Measurements from ENCODE around the gene ZNF398. TPM values are rescaled to one million over a fixed set of nuclear protein-coding genes. Genes with fewer than 3 reads are reported as not detected.
"Not testable (repeated sequence)": the region's sequence is repeated elsewhere in the genome, so short reads cannot be mapped to it uniquely, and the experiment has no call there.

ZNF398 gene
- total RNA-seq, 1 experiment from 2014 or later: 12.0 TPM

DNA sequence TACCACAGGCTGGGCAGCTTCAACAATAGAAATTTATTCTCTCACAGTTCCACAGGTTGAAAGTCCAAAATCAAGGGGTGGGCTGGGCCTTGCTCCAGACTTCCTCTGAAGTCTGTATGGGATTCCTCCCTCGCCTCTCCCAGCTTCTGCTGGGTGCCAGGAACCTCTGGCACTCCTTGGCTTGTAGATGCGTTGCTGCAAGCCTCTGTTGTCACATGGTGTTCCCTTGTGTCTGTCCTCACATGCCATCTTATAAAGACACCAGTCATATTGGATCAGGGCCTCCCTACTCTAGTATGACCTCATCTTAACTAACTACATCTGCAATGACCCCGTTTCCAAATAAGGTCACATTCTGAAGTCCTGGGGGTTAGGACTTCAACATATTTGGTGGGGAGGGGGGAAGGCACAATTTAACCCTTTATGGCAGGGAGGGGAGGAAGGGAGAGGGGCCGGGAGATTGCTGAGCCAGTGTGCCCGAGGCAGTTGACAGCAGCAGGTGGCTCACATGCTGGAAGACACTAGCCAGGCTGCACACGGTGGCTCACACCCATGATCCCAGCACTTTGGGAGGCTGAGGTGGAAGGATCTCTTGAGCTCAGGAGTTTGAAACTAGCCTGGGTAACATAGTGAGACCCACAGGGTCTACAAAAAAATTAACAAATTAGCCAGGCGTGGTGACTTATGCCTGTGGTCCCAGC lies 66.9 kb downstream of the ZNF398 start:
- peak; percentile 30 for DNase-seq (ENCODE audit: low read depth, low spot score)
- in situ Hi-C loops (cut with HindIII; ENCODE audit: low pct_unique_long_range_greater_than_20kb, low sequenced_read_pairs): no loop called here

- in situ Hi-C loops (cut with HindIII; ENCODE audit: low pct_unique_long_range_greater_than_20kb, low sequenced_read_pairs): no loop called here
These were observed 69.1 kb downstream of the ZNF398 start for GRCh38 chr7:149216402-149216801.

DNA sequence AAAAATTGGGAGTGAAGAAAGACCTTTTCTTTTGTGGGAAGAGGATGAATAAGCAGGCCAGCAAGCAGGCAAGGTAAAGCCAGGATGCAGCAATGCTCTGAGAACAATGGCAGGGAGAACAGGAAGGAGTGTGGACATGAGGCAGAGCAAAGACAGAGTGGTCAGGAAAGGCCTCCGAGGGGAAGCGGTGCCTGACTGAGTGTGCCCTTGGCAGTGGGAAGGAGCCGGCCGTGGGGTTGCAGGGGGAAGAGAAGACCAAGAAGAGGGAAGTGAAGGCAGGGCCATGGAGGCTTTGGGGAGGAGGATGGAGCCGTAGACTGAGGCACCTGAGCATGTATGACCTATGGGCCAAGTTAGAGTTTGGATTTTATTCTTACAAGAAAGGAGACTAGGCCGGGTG lies 70.3 kb downstream of the ZNF398 start:
- DNase-seq (ENCODE audit: low read depth, low spot score): no peak

More at GRCh38 chr7:149216402-149216801, 69.1 kb downstream of the ZNF398 start:
- DNase-seq (ENCODE audit: low read depth, low spot score): no peak

DNA sequence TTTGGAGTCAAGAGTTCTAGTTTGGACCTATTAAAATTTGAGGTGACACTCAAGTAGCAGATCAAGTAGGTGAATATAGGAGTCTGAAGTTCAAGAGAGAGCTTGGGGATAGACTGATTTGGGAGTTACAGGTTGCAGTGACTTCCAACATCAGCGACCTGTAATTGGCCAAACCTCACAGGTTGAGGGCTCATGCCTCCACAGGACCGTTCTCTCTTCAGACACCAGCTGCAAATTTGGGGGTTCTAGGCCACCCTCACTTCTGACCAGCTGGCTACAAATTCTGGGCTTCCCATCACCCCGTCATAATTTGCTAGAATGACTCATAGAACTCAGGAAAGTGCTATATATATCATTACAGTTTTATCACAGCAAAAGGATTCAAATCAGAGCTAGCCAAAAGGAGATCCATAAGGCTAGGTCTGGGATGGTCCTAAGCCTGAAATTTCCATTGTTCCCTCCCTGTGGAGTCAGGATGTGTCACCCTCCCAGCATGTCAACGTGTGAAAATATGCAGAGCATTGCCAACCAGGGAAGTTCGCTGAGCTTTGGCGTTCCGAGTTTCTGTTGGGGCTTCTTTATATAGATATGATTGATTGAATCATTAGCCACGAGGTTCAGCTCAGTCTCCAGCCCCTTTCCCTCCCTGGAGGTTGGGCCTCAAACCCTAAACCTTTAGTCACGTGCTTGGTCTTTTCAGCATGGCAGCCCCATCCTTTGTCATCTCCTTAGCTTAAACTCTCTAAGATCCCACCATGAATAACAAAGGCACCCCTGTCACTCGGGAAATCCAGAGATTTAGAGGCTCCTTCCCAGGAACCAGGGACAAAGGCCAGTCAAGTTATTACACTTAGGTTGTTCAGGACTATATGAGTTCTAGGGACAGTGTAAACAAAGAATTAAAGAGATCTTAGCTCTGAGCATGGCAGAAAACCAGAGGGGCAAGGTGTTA lies 71.5 kb downstream of the ZNF398 start:
- in situ Hi-C loops (cut with HindIII; ENCODE audit: low pct_unique_long_range_greater_than_20kb, low sequenced_read_pairs): no loop called here
- no peak for DNase-seq (ENCODE audit: low read depth, low spot score)

More for the DNA sequence above, 70.3 kb downstream of the ZNF398 start:
- in situ Hi-C loops (cut with HindIII; ENCODE audit: low pct_unique_long_range_greater_than_20kb, low sequenced_read_pairs): no loop called here

GRCh38 chr7:149220534-149220933 lies 73.3 kb downstream of the ZNF398 start:
- in situ Hi-C loops (cut with HindIII; ENCODE audit: low pct_unique_long_range_greater_than_20kb, low sequenced_read_pairs): no loop called here
- DNase-seq (ENCODE audit: low read depth, low spot score): no peak

GRCh38 chr7:149223176-149223575 lies 75.9 kb downstream of the ZNF398 start:
- in situ Hi-C loops (cut with HindIII; ENCODE audit: low pct_unique_long_range_greater_than_20kb, low sequenced_read_pairs): no loop called here
- no peak for DNase-seq (ENCODE audit: low read depth, low spot score)

DNA sequence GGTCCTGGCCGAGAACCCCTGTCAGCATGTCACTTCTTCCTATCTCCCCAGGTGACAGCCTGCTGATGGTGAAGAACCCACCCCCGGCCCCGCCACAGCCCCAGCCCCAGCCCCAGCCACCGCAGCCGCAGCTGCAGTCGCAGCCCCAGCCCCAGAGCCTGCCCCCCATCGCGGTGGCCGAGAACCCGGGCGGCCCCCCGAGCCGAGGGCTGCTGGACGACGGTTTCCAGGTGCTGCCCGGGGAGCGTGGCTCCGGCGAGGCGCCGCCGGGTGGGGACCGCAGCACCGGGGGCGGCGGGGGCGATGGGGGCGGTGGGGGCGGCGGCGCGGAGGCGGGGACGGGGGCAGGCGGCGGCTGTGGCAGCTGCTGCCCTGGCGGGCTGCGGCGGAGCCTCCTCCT lies 76.5 kb downstream of the ZNF398 start:
- no peak for DNase-seq (ENCODE audit: low read depth, low spot score)
- in situ Hi-C loops (cut with HindIII; ENCODE audit: low pct_unique_long_range_greater_than_20kb, low sequenced_read_pairs): no loop called here

- no peak for DNase-seq (ENCODE audit: low read depth, low spot score)
- in situ Hi-C loops (cut with HindIII; ENCODE audit: low pct_unique_long_range_greater_than_20kb, low sequenced_read_pairs): no loop called here
These were observed 77.1 kb downstream of the ZNF398 start for GRCh38 chr7:149224352-149224751.

DNA sequence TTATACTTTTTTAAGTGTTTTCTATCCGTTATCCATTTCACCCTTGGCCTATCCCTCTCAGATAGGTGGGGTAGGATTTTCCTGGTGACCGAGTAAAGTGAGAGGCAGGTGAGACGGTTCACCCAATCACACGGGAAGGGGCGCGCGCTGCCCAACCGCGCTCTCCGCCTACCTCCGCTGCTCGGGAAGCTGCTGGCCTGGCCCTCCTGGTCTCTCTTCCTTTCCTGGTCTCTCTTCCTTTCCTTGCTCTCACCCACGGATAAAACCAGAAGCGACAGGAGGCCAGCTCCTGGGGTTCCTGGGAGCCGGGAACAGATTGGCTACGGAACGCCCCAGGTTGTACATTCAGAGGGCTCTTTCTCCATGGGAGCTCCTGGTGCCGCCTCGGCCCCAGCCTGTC lies 77.9 kb downstream of the ZNF398 start:
- DNase-seq (ENCODE audit: low read depth, low spot score): no peak
- in situ Hi-C loops (cut with HindIII; ENCODE audit: low pct_unique_long_range_greater_than_20kb, low sequenced_read_pairs): no loop called here

DNA sequence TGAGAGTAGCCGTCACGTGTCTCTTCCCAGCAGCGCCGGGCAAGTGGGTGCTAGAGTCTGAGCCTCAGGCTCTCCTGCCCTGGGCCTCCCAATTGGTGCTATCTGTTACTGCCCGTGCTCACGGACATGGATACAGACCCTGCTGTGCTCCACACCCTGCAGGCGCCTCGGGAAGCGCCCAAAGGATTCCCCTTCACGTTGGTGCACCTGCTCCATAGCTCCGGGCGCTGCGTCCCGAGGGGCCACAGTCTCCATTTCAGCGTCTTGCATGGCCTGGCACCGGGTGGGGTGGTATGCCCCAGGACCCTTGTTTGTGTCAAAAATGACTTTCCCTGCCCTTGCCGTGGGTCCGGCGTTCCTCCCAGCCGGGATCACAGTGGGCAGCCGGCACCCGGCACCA lies 78.4 kb downstream of the ZNF398 start:
- no peak for DNase-seq (ENCODE audit: low read depth, low spot score)
- in situ Hi-C loops (cut with HindIII; ENCODE audit: low pct_unique_long_range_greater_than_20kb, low sequenced_read_pairs): no loop called here

DNA sequence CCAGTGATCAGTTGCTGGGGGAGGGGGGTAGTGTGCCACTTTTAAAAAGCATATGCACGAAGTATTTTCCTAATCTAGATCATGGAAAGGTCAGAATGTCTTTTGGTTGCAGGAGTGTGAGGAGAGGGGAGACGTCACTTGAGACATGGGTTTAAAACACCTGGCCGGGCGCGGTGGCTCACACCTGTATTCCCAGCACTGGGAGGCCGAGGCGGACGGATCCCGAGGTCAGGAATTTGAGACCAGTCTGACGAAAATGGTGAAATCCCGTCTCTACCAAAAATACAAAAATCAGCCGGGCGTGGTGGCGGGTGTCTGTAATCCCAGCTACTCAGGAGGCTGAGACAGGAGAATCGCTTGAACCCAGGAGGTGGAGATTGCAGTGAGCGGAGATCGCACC lies 79.1 kb downstream of the ZNF398 start:
- in situ Hi-C loops (cut with HindIII; ENCODE audit: low pct_unique_long_range_greater_than_20kb, low sequenced_read_pairs); DNase-seq (ENCODE audit: low read depth, low spot score): not testable (repeated sequence)

DNA sequence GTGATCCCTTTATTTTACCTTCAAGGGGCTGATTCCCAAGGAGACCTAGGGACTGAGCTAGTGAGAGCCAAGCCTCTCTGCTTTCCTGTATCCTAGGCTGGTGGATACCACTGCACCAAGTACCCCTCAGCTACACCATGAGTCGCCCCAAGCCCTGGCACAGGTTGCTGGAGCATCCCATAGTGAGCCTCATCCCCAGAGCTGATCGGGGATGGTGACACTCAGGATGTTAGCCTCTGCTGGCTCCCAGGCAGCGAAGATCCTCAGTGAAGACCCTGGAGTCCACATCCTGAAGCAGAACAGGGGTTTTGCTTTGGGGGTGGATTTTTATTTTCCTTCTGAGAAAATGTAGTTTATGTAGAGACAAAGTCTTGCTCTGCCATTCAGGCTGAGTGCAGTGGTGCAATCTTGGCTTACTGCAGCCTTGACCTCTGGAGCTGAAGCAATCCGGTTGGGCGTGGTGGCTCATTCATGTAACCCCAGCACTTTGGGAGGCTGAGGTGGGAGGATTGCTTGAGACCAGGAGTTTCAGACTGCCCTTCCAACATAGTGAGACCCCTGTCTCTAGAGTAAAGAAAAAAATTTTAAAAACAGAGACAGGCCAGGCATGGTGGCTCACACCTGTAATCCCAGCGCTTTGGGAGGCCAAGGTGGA lies 79.7 kb downstream of the ZNF398 start:
- in situ Hi-C loops (cut with HindIII; ENCODE audit: low pct_unique_long_range_greater_than_20kb, low sequenced_read_pairs): no loop called here
- DNase-seq (ENCODE audit: low read depth, low spot score): no peak

GRCh38 chr7:149228831-149229471 lies 81.7 kb downstream of the ZNF398 start:
- in situ Hi-C loops (cut with HindIII; ENCODE audit: low pct_unique_long_range_greater_than_20kb, low sequenced_read_pairs): no loop called here
- DNase-seq (ENCODE audit: low read depth, low spot score): no peak

DNA sequence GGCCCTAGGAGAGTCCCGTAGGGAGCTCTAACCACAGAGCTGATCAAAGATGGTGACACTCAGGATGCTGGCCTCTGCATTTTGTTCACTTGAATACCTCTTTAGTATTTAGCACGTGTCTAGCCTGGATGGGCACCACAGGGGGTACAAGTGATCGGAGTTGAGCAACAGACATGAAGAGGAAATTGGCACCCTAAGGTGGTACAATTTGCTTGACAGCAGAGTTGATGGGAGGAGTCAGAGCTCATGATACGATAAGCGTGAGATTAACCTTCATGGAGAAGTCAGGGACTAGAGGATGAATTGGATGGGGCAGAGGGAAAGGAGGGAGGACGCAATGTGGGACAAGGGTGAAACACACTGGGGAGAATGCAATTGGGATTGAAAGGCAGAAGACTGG lies 82.3 kb downstream of the ZNF398 start:
- in situ Hi-C loops (cut with HindIII; ENCODE audit: low pct_unique_long_range_greater_than_20kb, low sequenced_read_pairs): no loop called here
- DNase-seq (ENCODE audit: low read depth, low spot score): no peak

DNA sequence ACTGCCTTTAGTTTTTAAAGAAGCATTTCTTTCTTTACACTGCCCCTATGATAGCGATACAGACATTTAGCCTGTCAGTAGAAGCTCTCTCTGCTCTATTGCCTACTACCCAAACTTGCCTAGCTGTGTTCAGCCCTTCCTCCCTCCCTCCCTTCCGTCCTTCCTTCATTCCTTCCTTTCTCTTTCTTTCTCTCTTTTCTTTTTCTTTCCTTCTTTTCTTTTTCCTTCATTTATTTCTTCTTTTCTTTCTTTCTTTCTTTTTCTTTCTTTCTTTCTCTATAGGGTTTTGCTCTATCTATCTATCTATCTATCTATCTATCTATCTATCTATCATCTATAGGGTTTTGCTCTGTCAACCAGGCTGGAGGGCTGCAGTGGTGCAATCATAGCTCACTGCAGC lies 85.1 kb downstream of the ZNF398 start:
- in situ Hi-C loops (cut with HindIII; ENCODE audit: low pct_unique_long_range_greater_than_20kb, low sequenced_read_pairs): no loop called here
- DNase-seq (ENCODE audit: low read depth, low spot score): no peak

All from SK-MEL-5 (cell line).